HG03442 (cell line): ENCODE results near the gene FBXO28.
A peak's percentile ranks its signal among the peaks of the same experiment; 100 is the strongest.

ENCODE experiments used
- ATAC-seq: cut with Tn5 transposase; IDR thresholded peaks from one replicate; pipeline ENCODE4 v1.9.1; 2021; ENCODE audit warnings: mild to moderate bottlenecking, moderate library complexity; ENCODE audit not compliant: unreplicated experiment

Gene FBXO28

GRCh38 chr1:224095339-224095738 is 18.6 kb upstream of the FBXO28 start:
- no peak for ATAC-seq

- no peak for ATAC-seq
Observed at GRCh38 chr1:224095867-224096266, 18.0 kb upstream of the FBXO28 start.

GRCh38 chr1:224096773-224097172 is 17.1 kb upstream of the FBXO28 start:
- ATAC-seq = no peak

- no peak for ATAC-seq
Observed at GRCh38 chr1:224098007-224098406, 15.9 kb upstream of the FBXO28 start.

- peak; percentile 68 for ATAC-seq
Observed at GRCh38 chr1:224106568-224107281, 7.2 kb upstream of the FBXO28 start.

GRCh38 chr1:224107282-224107625 is 6.7 kb upstream of the FBXO28 start:
- ATAC-seq = no peak

- ATAC-seq = no peak
Observed at GRCh38 chr1:224108991-224109390, 4.9 kb upstream of the FBXO28 start.

- ATAC-seq = no peak
Observed at GRCh38 chr1:224109981-224110380, 3.9 kb upstream of the FBXO28 start.

GRCh38 chr1:224113005-224113404 is 906 bp upstream of the FBXO28 start:
- no peak for ATAC-seq

GRCh38 chr1:224113545-224113917 is 380 bp upstream of the FBXO28 start:
- no peak for ATAC-seq

- ATAC-seq = no peak
Observed at GRCh38 chr1:224114787-224115175, 870 bp downstream of the FBXO28 start.

- no peak for ATAC-seq
Observed at GRCh38 chr1:224116131-224116530, 2.2 kb downstream of the FBXO28 start.

GRCh38 chr1:224118688-224119087 is 4.8 kb downstream of the FBXO28 start:
- ATAC-seq = no peak

GRCh38 chr1:224123136-224123535 is 9.2 kb downstream of the FBXO28 start:
- ATAC-seq = no peak

GRCh38 chr1:224124220-224124619 is 10.3 kb downstream of the FBXO28 start:
- ATAC-seq = no peak

GRCh38 chr1:224127925-224128819 is 14.3 kb downstream of the FBXO28 start:
- ATAC-seq = no peak

GRCh38 chr1:224131253-224131652 is 17.3 kb downstream of the FBXO28 start:
- ATAC-seq = no peak

- no peak for ATAC-seq
Observed at GRCh38 chr1:224132901-224133300, 19.0 kb downstream of the FBXO28 start.

GRCh38 chr1:224133741-224134299 is 19.9 kb downstream of the FBXO28 start:
- no peak for ATAC-seq

- no peak for ATAC-seq
Observed at GRCh38 chr1:224137518-224137917, 23.6 kb downstream of the FBXO28 start.

GRCh38 chr1:224138198-224138597 is 24.3 kb downstream of the FBXO28 start:
- ATAC-seq = no peak

- ATAC-seq = no peak
Observed at GRCh38 chr1:224141693-224142092, 27.8 kb downstream of the FBXO28 start.
